ENCODE results near the gene HSPE1.

DNA sequence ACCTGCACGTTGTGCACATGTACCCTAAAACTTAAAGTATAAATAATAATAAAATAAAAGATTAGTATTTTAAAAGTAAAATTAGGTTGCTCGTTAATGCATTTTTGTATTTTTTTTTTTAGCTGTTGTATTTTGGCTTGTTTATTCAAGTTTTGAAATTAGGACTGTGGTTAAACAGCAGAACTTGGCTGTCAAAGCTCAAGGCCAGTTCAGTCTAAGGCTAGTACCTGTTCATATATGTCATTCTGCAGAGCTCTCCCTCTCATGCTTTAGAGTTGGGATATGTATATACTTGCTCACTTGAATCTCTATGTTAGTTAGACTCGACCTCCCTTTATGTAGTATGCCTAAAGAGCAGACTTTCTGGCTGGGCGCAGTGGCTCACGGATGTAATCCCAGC, 48.4 kb downstream of the HSPE1 start:
- TF ChIP-seq TAF1 (IDR thresholded peaks at IDR 0.05; ENCODE audit: low read depth) (no peak), RAD21 (IDR thresholded peaks at IDR 0.05; ENCODE audit: low read depth) (no peak), TCF12 (IDR thresholded peaks at IDR 0.05; ENCODE audit: low read depth) (no peak), CREB1 (IDR thresholded peaks at IDR 0.05; ENCODE audit: low read depth) (no peak), EGR1 (IDR thresholded peaks at IDR 0.05) (no peak), EP300 (IDR thresholded peaks at IDR 0.05; ENCODE audit: borderline replicate concordance) (no peak), MAX (IDR thresholded peaks at IDR 0.05) (no peak), YY1 (IDR thresholded peaks at IDR 0.05; ENCODE audit: low read depth) (no peak), TEAD4 (IDR thresholded peaks at IDR 0.05) (no peak), NFIC (IDR thresholded peaks at IDR 0.05) (no peak), FOXM1 (IDR thresholded peaks at IDR 0.05; ENCODE audit: borderline replicate concordance, low read depth) (no peak), CEBPB (IDR thresholded peaks at IDR 0.05) (no peak)
- TF ChIP-seq, protein P1, sequence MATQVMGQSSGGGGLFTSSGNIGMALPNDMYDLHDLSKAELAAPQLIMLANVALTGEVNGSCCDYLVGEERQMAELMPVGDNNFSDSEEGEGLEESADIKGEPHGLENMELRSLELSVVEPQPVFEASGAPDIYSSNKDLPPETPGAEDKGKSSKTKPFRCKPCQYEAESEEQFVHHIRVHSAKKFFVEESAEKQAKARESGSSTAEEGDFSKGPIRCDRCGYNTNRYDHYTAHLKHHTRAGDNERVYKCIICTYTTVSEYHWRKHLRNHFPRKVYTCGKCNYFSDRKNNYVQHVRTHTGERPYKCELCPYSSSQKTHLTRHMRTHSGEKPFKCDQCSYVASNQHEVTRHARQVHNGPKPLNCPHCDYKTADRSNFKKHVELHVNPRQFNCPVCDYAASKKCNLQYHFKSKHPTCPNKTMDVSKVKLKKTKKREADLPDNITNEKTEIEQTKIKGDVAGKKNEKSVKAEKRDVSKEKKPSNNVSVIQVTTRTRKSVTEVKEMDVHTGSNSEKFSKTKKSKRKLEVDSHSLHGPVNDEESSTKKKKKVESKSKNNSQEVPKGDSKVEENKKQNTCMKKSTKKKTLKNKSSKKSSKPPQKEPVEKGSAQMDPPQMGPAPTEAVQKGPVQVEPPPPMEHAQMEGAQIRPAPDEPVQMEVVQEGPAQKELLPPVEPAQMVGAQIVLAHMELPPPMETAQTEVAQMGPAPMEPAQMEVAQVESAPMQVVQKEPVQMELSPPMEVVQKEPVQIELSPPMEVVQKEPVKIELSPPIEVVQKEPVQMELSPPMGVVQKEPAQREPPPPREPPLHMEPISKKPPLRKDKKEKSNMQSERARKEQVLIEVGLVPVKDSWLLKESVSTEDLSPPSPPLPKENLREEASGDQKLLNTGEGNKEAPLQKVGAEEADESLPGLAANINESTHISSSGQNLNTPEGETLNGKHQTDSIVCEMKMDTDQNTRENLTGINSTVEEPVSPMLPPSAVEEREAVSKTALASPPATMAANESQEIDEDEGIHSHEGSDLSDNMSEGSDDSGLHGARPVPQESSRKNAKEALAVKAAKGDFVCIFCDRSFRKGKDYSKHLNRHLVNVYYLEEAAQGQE (IDR thresholded peaks at IDR 0.05; ENCODE audit: low read depth), result no peak
- TF ChIP-seq, protein P2, sequence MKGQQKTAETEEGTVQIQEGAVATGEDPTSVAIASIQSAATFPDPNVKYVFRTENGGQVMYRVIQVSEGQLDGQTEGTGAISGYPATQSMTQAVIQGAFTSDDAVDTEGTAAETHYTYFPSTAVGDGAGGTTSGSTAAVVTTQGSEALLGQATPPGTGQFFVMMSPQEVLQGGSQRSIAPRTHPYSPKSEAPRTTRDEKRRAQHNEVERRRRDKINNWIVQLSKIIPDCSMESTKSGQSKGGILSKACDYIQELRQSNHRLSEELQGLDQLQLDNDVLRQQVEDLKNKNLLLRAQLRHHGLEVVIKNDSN (IDR thresholded peaks at IDR 0.05), result no peak
